ENCODE measurements around the gene PLAC8. TPM values are rescaled to one million over a fixed set of nuclear protein-coding genes. Genes with fewer than 3 reads are reported as not detected.

The PLAC8 gene
- polyA plus RNA-seq, 3 donors = 114 to 626 (median 170) TPM

GRCh38 chr4:83040269-83040668 lies 74.3 kb downstream of the PLAC8 start:
- Histone ChIP-seq H2AFZ (ENCODE audit: insufficient read depth, low read depth, low read length, poor library complexity, severe bottlenecking) (no peak overlapping the region), H3K4me2 (replicated peaks; ENCODE audit: extremely low read depth, low read length, poor library complexity, severe bottlenecking) (no peak overlapping the region), H3K36me3 (replicated peaks in 1 of 2; ENCODE audit: control insufficient read depth in 1 of 2, insufficient read depth in 2 of 2, low read length in 2 of 2) (no peaks in the 10 kb centered on the region), H3K27me3 (ENCODE audit: control insufficient read depth in 2 of 2, insufficient read depth in 2 of 2, low read length in 2 of 2) (no peaks in the 10 kb centered on the region), H3K27ac (ENCODE audit: low read depth in 1 of 2, low read length in 2 of 2) (no peak overlapping the region), H3K9me3 (replicated peaks in 1 of 2; ENCODE audit: control insufficient read depth in 1 of 2, insufficient read depth in 1 of 2, low read length in 2 of 2) (no peaks in the 10 kb centered on the region), H4K20me1 (ENCODE audit: insufficient read depth, low read length) (no peaks in the 10 kb centered on the region), H3K9ac (ENCODE audit: insufficient read depth, low read length, poor library complexity, severe bottlenecking) (no peak overlapping the region), H3K4me1 (ENCODE audit: control insufficient read depth in 1 of 2, insufficient read depth in 2 of 2, low read length in 2 of 2) (peaks cover 13 to 18% of the 10 kb centered on the region in 2 donors), H3K79me2 (ENCODE audit: insufficient read depth, low read length) (peaks cover 79% of the 10 kb centered on the region), H3K4me3 (replicated peaks in 1 of 3; ENCODE audit: low read depth in 2 of 3, low read length in 3 of 3) (no peak overlapping the region)
- Mint-ChIP-seq H3K27me3 (ENCODE audit: low read depth in 3 of 3) (no peaks in the 10 kb centered on the region), H3K27ac (no peak overlapping the region), H3K4me1 (peaks cover 26% of the 10 kb centered on the region), H3K9me3 (no peaks in the 10 kb centered on the region), H3K4me3 (no peak overlapping the region), H3K36me3 (peaks cover 5 to 6% of the 10 kb centered on the region in 2 donors)
- DNase-seq = no peak
- intact Hi-C loops (cut with micrococcal nuclease) = no loop called here
- no peak for TF ChIP-seq CTCF (IDR thresholded peaks at IDR 0.05)
- 100% methylated on average over 1 of the region's 3 CpGs for WGBS (ENCODE audit: insufficient coverage)

Other genes with a start within 250 kb of the PLAC8 start
- gene SEC31A, start 223.6 kb downstream of the PLAC8 start, polyA plus RNA-seq = 100 to 1,000 TPM in 2 of 3 donors, 10 to 100 TPM in 1; 74.8 to 120 (median 107) TPM
- gene THAP9, start 214.0 kb downstream of the PLAC8 start, polyA plus RNA-seq = 1 to 10 TPM; 1.4 to 1.9 (median 1.4) TPM
- gene LIN54, start 103.9 kb downstream of the PLAC8 start, polyA plus RNA-seq = 1 to 10 TPM; 2.9 to 6.4 (median 3.7) TPM
- 10 to 100 TPM; 16.0 to 54.7 (median 54.5) TPM for gene COPS4, start 79.5 kb downstream of the PLAC8 start, polyA plus RNA-seq
- 10 to 100 TPM; 14.7 to 48.6 (median 40.7) TPM for gene COQ2, start 170.1 kb upstream of the PLAC8 start, polyA plus RNA-seq
- gene HPSE, start 220.1 kb upstream of the PLAC8 start, polyA plus RNA-seq = 10 to 100 TPM; 21.2 to 65.8 (median 31.2) TPM

All from CD14-positive monocyte (primary cell).